HCT116 (cell line): ENCODE results near the gene PLEKHN1. TPM values are rescaled to one million over a fixed set of nuclear protein-coding genes. Genes with fewer than 3 reads are reported as not detected.

Experiments
- ATAC-seq: fragments of 200-7000 bp; cut with Tn5 transposase; 2 replicates; pipeline ENCODE4 v1.9.1; 2020; ENCODE audit warnings: mild to moderate bottlenecking, moderate library complexity
- BruUV-seq: library from RNA; stranded (reverse); fragments of 400-500 nt; replicated peaks from 2 replicates; lab custom pipeline; 2021; lab: Mats Ljungman, UMichigan
- CTCF ChIA-PET: fragments of 300-600 bp; sonication (Branson Sonifier 250); formaldehyde crosslinking; loops from one replicate; lab custom pipeline; 2021; ENCODE audit warnings: antibody characterized with exemption; lab: Charles Lee
- POLR2A ChIA-PET: fragments of 300-600, 350-600 bp; sonication (Branson Sonifier 250); formaldehyde crosslinking; loops from one replicate; lab custom pipeline; 2021; ENCODE audit warnings: antibody characterized with exemption; lab: Charles Lee
- RAD21 ChIA-PET, 2 experiments: fragments of 300-600 bp; sonication (Branson Sonifier 250); formaldehyde crosslinking; loops; one replicate each; lab custom pipeline; 2023; ENCODE audit warnings: low total read pairs in 2 of 2; ENCODE audit not compliant: uncharacterized antibody in 2 of 2, unreplicated experiment in 2 of 2, low non-redundant PET in 1 of 2; lab: Charles Lee
- DNase-seq: peaks from one replicate; pipeline ENCODE4 v3.0.0-alpha.2; 2010; ENCODE audit warnings: low read depth, low spot score
- H2AFZ ChIP-seq: fragments of 200-600 bp; shearing (Covaris generic), sonication (generic); 2 replicates; pipeline ENCODE4 v1.6.1; 2017; ENCODE audit warnings: low read depth, mixed run types, mixed read lengths, antibody characterized with exemption, low read length; ENCODE audit not compliant: poor library complexity, severe bottlenecking
- H3K27ac ChIP-seq: 2 replicates; pipeline ENCODE4 v1.5.1; 2012; ENCODE audit warnings: low read depth, low read length
- H3K27me3 ChIP-seq: fragments of 200-600 bp; sonication (generic); 2 replicates; pipeline ENCODE4 v1.6.1; 2016; ENCODE audit warnings: mixed run types, low read length, mixed read lengths; ENCODE audit not compliant: insufficient read depth
- H3K36me3 ChIP-seq, 2 experiments: fragments of 200-500 bp in 1 of 2; fragments of 200-600 bp in 1 of 2; sonication (Bioruptor generic) in 1 of 2; sonication (generic) in 1 of 2; 2 replicates each; pipeline versions ENCODE4 v1.5.1 to v1.6.1; 2014 to 2016; ENCODE audit warnings: low read length in 2 of 2, inconsistent platforms in 1 of 2, mixed read lengths in 1 of 2, mixed run types in 1 of 2; ENCODE audit not compliant: insufficient read depth in 2 of 2, control insufficient read depth in 1 of 2
- H3K4me1 ChIP-seq, 2 experiments: fragments of 200-600 bp in 1 of 2; sonication (generic) in 1 of 2; 2 replicates each; pipeline versions ENCODE4 v1.5.1 to v1.6.1; 2012 to 2017; ENCODE audit warnings: low read length in 2 of 2, inconsistent platforms in 1 of 2, mild to moderate bottlenecking in 1 of 2, mixed read lengths in 1 of 2, mixed run types in 1 of 2, moderate library complexity in 1 of 2; ENCODE audit not compliant: insufficient read depth in 2 of 2, control insufficient read depth in 1 of 2
- H3K4me2 ChIP-seq: fragments of 200-600 bp; sonication (generic); 2 replicates; pipeline ENCODE4 v1.6.1; 2017; ENCODE audit warnings: mixed run types, low read length, mixed read lengths
- H3K4me3 ChIP-seq, 2 experiments: fragments of 200-600 bp in 1 of 2; sonication (generic) in 1 of 2; replicated peaks in 1 of 2; 2 replicates each; pipeline ENCODE4 v1.5.1; 2011 to 2016; ENCODE audit warnings: low read length in 2 of 2, control low read depth in 1 of 2, low read depth in 1 of 2, mild to moderate bottlenecking in 1 of 2, mixed read lengths in 1 of 2, mixed run types in 1 of 2
- H3K79me2 ChIP-seq: fragments of 200-600 bp; sonication (generic); 2 replicates; pipeline ENCODE4 v1.6.1; 2017; ENCODE audit warnings: mild to moderate bottlenecking, mixed run types, low read length, moderate library complexity, mixed read lengths; ENCODE audit not compliant: insufficient read depth
- H3K9ac ChIP-seq: fragments of 200-600 bp; sonication (generic); 2 replicates; pipeline ENCODE4 v1.6.1; 2016; ENCODE audit warnings: low read length, mixed read lengths
- H3K9me2 ChIP-seq: fragments of 200-600 bp; sonication (generic), shearing (Covaris generic); 2 replicates; pipeline ENCODE4 v1.6.1; 2017; ENCODE audit warnings: mixed run types, mild to moderate bottlenecking, moderate library complexity; ENCODE audit not compliant: insufficient read depth
- H3K9me3 ChIP-seq, 2 experiments: fragments of 200-500 bp in 1 of 2; fragments of 200-600 bp in 1 of 2; sonication (Bioruptor generic) in 1 of 2; sonication (generic) in 1 of 2; 2 replicates each; pipeline ENCODE4 v1.6.1; 2014 to 2017; ENCODE audit warnings: low read length in 2 of 2, mixed read lengths in 2 of 2, inconsistent platforms in 1 of 2, low read depth in 1 of 2, mild to moderate bottlenecking in 1 of 2, mixed run types in 1 of 2, moderate library complexity in 1 of 2; ENCODE audit not compliant: control insufficient read depth in 1 of 2, insufficient read depth in 1 of 2
- H4K20me1 ChIP-seq: fragments of 200-600 bp; sonication (generic), shearing (Covaris generic); 2 replicates; pipeline ENCODE4 v1.6.1; 2017; ENCODE audit warnings: mixed run types, mild to moderate bottlenecking, moderate library complexity; ENCODE audit not compliant: insufficient read depth
- ATF3 ChIP-seq: IDR thresholded peaks from 2 replicates; pipeline ENCODE4 v1.6.1; 2012
- CBX3 ChIP-seq: IDR thresholded peaks from 2 replicates; pipeline ENCODE4 v1.6.1; 2012; ENCODE audit warnings: low read depth
- CEBPB ChIP-seq: IDR thresholded peaks from 2 replicates; pipeline ENCODE4 v1.6.1; 2012; ENCODE audit warnings: low read depth
- ELF1 ChIP-seq: IDR thresholded peaks from 2 replicates; pipeline ENCODE4 v1.6.1; 2012; ENCODE audit warnings: low read depth, borderline replicate concordance
- EZH2phosphoT487 ChIP-seq: fragments of 200-600 bp; IDR thresholded peaks from 2 replicates; pipeline ENCODE4 v1.6.1; 2018; ENCODE audit warnings: antibody characterized with exemption, borderline replicate concordance
- FOSL1 ChIP-seq: IDR thresholded peaks from 2 replicates; pipeline ENCODE4 v1.6.1; 2012; ENCODE audit warnings: low read depth
- JUND ChIP-seq: IDR thresholded peaks from 2 replicates; pipeline ENCODE4 v1.6.1; 2012
- YY1 ChIP-seq: IDR thresholded peaks from 2 replicates; pipeline ENCODE4 v1.6.1; 2011; ENCODE audit warnings: low read length, low read depth, moderate library complexity, mild to moderate bottlenecking; ENCODE audit not compliant: insufficient replicate concordance; ENCODE audit errors: extremely low read depth
- ZFX ChIP-seq: fragments of 450-650 bp; IDR thresholded peaks from 2 replicates; pipeline ENCODE4 v1.6.1; 2017
- intact Hi-C: fragments of 100-400 bp; cut with micrococcal nuclease; formaldehyde crosslinking; loops from 2 replicates; pipeline ENCODE4 v1.10.0; 2022
- total RNA-seq: library from RNA; stranded (reverse); gene quantifications from one replicate; pipeline ENCODE4 v1.2.1, GENCODE V29; 2021; ENCODE audit not compliant: unreplicated experiment
- TF ChIP-seq, protein P1 (sequence below): IDR thresholded peaks from 2 replicates; pipeline ENCODE4 v1.6.1; 2012; ENCODE audit warnings: low read depth
- TF ChIP-seq, protein P2 (sequence below), 3 experiments: fragments of 200-600 bp in 1 of 3; sonication (generic) in 1 of 3; IDR thresholded peaks in 2 of 3; conservative IDR thresholded peaks in 1 of 3; 2 replicates each; pipeline ENCODE4 v1.5.1; 2012 to 2017; ENCODE audit warnings: low read depth in 2 of 3, low read length in 2 of 3, antibody characterized with exemption in 1 of 3, borderline replicate concordance in 1 of 3, control low read depth in 1 of 3, mild to moderate bottlenecking in 1 of 3, mixed read lengths in 1 of 3, mixed run types in 1 of 3, moderate library complexity in 1 of 3; ENCODE audit not compliant: insufficient read depth in 1 of 3

The PLEKHN1 gene
- total RNA-seq, 1 experiment from 2014 or later = 11.6 TPM

DNA sequence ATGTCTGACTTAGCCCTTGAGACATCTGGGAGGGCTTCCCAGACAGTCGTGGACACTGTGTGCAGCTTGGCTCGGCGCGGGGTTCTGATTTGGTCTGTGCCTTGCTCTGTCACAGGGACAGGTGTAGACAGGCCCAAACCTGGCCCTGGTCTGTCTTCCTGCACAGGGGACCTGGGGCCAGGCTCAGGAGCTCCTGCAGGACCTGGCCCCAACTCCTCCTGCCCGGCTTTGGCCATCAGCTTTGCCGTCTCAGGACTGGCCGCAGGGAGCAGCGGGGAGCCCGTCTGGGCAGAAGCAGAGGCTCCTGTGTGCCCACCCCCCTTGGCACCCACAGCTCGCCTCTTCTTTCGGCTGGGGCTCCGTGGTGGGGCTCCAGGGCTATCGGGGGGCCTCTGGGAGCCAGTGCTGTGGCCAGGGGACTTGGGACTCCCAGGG, 13.9 kb downstream of the PLEKHN1 start:
- Histone ChIP-seq H3K79me2 (no peaks in the 10 kb centered on the region), H3K36me3 (no peaks in the 10 kb centered on the region), H2AFZ (no peak overlapping the region), H3K27ac (no peak overlapping the region), H4K20me1 (no peaks in the 10 kb centered on the region), H3K4me1 (peaks cover 10 to 18% of the 10 kb centered on the region in 2 experiments), H3K27me3 (no peaks in the 10 kb centered on the region), H3K9ac (no peak overlapping the region), H3K4me3 (no peak overlapping the region), H3K9me2 (no peaks in the 10 kb centered on the region), H3K9me3 (no peaks in the 10 kb centered on the region), H3K4me2 (no peak overlapping the region)
- no TSS peak for BruUV-seq
- RAD21 ChIA-PET = no interaction called here
- CTCF ChIA-PET = interaction anchor here (0.8 kb wide), 1 partner anchor 84 kb away, joined by 3 read pairs; no protein-coding TSS in a partner anchor
- intact Hi-C loops = loop anchor here (5.0 kb wide), 1 partner anchor 82 kb away; no protein-coding TSS in a partner anchor
- TF ChIP-seq JUND = no peak
- TF ChIP-seq ATF3 = no peak
- no peak for TF ChIP-seq ELF1
- no peak for TF ChIP-seq CEBPB
- TF ChIP-seq, protein P1, sequence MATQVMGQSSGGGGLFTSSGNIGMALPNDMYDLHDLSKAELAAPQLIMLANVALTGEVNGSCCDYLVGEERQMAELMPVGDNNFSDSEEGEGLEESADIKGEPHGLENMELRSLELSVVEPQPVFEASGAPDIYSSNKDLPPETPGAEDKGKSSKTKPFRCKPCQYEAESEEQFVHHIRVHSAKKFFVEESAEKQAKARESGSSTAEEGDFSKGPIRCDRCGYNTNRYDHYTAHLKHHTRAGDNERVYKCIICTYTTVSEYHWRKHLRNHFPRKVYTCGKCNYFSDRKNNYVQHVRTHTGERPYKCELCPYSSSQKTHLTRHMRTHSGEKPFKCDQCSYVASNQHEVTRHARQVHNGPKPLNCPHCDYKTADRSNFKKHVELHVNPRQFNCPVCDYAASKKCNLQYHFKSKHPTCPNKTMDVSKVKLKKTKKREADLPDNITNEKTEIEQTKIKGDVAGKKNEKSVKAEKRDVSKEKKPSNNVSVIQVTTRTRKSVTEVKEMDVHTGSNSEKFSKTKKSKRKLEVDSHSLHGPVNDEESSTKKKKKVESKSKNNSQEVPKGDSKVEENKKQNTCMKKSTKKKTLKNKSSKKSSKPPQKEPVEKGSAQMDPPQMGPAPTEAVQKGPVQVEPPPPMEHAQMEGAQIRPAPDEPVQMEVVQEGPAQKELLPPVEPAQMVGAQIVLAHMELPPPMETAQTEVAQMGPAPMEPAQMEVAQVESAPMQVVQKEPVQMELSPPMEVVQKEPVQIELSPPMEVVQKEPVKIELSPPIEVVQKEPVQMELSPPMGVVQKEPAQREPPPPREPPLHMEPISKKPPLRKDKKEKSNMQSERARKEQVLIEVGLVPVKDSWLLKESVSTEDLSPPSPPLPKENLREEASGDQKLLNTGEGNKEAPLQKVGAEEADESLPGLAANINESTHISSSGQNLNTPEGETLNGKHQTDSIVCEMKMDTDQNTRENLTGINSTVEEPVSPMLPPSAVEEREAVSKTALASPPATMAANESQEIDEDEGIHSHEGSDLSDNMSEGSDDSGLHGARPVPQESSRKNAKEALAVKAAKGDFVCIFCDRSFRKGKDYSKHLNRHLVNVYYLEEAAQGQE = no peak
- no peak for TF ChIP-seq EZH2phosphoT487
- TF ChIP-seq CBX3 = no peak
- TF ChIP-seq YY1 = no peak
- TF ChIP-seq FOSL1 = no peak
- TF ChIP-seq ZFX = no peak
- TF ChIP-seq, protein P2, sequence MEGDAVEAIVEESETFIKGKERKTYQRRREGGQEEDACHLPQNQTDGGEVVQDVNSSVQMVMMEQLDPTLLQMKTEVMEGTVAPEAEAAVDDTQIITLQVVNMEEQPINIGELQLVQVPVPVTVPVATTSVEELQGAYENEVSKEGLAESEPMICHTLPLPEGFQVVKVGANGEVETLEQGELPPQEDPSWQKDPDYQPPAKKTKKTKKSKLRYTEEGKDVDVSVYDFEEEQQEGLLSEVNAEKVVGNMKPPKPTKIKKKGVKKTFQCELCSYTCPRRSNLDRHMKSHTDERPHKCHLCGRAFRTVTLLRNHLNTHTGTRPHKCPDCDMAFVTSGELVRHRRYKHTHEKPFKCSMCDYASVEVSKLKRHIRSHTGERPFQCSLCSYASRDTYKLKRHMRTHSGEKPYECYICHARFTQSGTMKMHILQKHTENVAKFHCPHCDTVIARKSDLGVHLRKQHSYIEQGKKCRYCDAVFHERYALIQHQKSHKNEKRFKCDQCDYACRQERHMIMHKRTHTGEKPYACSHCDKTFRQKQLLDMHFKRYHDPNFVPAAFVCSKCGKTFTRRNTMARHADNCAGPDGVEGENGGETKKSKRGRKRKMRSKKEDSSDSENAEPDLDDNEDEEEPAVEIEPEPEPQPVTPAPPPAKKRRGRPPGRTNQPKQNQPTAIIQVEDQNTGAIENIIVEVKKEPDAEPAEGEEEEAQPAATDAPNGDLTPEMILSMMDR (IDR thresholded peaks at IDR 0.05 in 2 of 3, conservative IDR thresholded peaks at IDR 0.05 in 1 of 3; ENCODE audit: borderline replicate concordance in 1 of 3, insufficient read depth in 1 of 3, low read depth in 2 of 3, low read length in 2 of 3) = no peak
- POLR2A ChIA-PET = no interaction called here
- ATAC-seq (no peak), DNase-seq (no peak)
